WI38 (cell line): Measurements from ENCODE around the gene IDH3B.
A peak's percentile ranks its signal among the peaks of the same experiment; 100 is the strongest.

Experiments
- H3K4me3 ChIP-seq: 2 replicates; pipeline ENCODE4 v1.5.1; 2011; ENCODE audit warnings: low read depth, mild to moderate bottlenecking, control low read depth, low read length
- CTCF ChIP-seq: IDR thresholded peaks from 2 replicates; pipeline ENCODE4 v1.5.1; 2012; ENCODE audit warnings: low read depth, mild to moderate bottlenecking, control low read depth, low read length

IDH3B gene

GRCh38 chr20:2694008-2694471 is 30.0 kb upstream of the IDH3B start:
- no peak overlapping the region for H3K4me3 ChIP-seq
- no peak for TF ChIP-seq CTCF

- H3K4me3 ChIP-seq = peak overlapping the region; percentile 17; the same call in 1 of the 2 replicates
- no peak for TF ChIP-seq CTCF
These were observed 29.4 kb upstream of the IDH3B start for GRCh38 chr20:2693286-2694007.

- H3K4me3 ChIP-seq = no peak overlapping the region; the same call in 1 of the 2 replicates
These were observed 28.9 kb upstream of the IDH3B start for GRCh38 chr20:2692886-2693285.

GRCh38 chr20:2692036-2692885 is 28.2 kb upstream of the IDH3B start, which contains the start of gene EBF4:
EBF4 (plus strand) TSS chr20:2692780; CDS start chr20:2693646, 866 bp downstream.
- no peak for TF ChIP-seq CTCF
- peak within 1 kb of the TSS; percentile 18 for H3K4me3 ChIP-seq

More at GRCh38 chr20:2692886-2693285, 28.9 kb upstream of the IDH3B start:
- no peak for TF ChIP-seq CTCF

GRCh38 chr20:2691663-2692035 is 27.6 kb upstream of the IDH3B start:
- no peak overlapping the region for H3K4me3 ChIP-seq
- no peak for TF ChIP-seq CTCF

- no peak for TF ChIP-seq CTCF
- H3K4me3 ChIP-seq = no peak overlapping the region
These were observed 27.1 kb upstream of the IDH3B start for GRCh38 chr20:2691127-2691526.

- TF ChIP-seq CTCF = no peak
- H3K4me3 ChIP-seq = no peak overlapping the region
These were observed 26.7 kb upstream of the IDH3B start for GRCh38 chr20:2690718-2691117.
